ENCODE data around the gene CCDC137. TPM values are rescaled to one million over a fixed set of nuclear protein-coding genes. Genes with fewer than 3 reads are reported as not detected.
"Not testable (repeated sequence)": the region's sequence is repeated elsewhere in the genome, so short reads cannot be mapped to it uniquely, and the experiment has no call there.

Gene CCDC137
- total RNA-seq, 4 donors from 2014 or later, result 13.9 to 27.2 (median 17.0) TPM

DNA sequence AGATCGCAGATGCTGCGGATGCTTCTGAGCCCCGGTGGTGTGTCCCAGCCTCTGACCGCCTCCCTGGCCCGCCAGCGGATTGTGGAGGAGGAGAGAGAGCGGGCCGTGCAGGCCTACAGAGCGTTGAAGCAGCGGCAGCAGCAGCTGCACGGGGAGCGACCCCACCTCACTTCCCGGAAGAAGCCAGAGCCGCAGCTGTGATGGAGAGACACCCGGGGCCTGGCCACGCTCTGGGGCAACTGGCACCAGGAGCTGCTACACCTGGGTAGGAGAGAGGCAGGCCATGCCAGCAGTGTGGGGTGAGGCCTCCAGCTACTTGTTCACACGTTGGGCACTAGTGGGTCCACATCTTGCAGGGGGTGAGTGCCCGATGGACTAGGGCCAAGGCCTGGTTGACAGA is 6.0 kb downstream of the CCDC137 start:
- no peaks in the 10 kb centered on the region for H3K9me3 ChIP-seq
- no peak overlapping the region for H3K27ac ChIP-seq
- no peak for DNase-seq
- TF ChIP-seq CTCF (IDR thresholded peaks at IDR 0.05) (no peak), POLR2A (IDR thresholded peaks at IDR 0.05) (no peak)
- H3K4me1 ChIP-seq, result peaks cover 0 to 8% (median 0%) of the 10 kb centered on the region in 4 donors
- H3K27me3 ChIP-seq, result no peaks in the 10 kb centered on the region
- no peak overlapping the region for H3K4me3 ChIP-seq
- H3K36me3 ChIP-seq, result peaks cover 0 to 52% (median 0%) of the 10 kb centered on the region in 3 donors

DNA sequence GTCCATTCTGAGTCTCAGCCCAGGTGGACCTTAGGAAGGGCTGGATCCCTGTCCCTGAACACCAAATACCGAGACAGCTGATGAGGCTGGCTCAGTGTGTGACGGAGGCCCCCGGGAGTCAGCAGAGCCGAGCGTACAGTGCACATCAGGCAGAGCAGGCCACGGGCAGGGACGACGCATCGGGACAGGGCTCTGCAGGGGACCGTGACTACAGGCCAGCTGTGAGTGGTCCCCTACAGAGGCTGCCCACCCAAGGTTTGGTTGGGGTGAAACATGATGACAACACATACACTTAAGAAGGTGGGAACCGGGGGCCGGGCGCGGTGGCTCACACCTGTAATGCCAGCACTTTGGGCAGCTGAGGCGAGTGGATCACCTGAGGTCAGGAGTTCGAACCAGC is 6.4 kb downstream of the CCDC137 start:
- Histone ChIP-seq H3K9me3 (no peaks in the 10 kb centered on the region), H3K27ac (no peak overlapping the region), H3K4me3 (no peak overlapping the region), H3K27me3 (no peaks in the 10 kb centered on the region), H3K36me3 (peaks cover 0 to 52% (median 0%) of the 10 kb centered on the region in 3 donors), H3K4me1 (peaks cover 0 to 3% (median 0%) of the 10 kb centered on the region in 4 donors)
- DNase-seq, result no peak
- TF ChIP-seq POLR2A (IDR thresholded peaks at IDR 0.05) (no peak), CTCF (IDR thresholded peaks at IDR 0.05) (no peak)

DNA sequence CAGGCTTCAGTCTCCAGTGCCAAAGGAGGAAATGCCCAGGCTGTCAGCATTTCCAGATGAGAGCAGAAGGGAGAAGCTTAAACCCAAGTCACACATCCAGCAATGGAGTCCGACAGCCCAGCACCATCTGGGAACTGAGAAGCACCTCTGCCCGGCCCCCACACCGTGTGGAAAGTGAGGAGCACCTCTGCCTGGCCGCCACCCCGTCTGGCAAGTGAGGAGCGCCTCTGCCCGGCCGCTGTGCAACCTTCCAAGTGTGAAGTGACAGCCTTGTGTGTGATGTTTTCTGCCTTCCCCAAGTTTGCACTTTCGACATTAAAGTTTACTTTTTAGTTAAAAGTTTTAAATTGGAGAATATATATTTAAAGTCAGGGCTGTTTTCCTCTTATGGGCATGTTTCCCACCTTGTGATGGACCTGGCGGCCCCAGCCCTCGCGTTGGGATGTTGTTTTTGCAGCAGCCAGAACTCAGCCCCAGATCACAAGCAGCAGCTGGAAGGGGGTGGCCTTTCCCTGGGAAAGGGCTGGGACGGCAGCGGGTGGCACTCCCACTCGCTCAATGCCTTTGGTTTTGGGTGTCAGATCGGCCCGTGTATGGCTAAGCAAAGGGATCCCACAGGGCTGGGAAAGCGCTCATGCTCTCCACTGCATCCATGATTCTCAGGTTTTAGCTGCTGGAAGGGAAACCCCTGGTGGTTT is 7.2 kb downstream of the CCDC137 start:
- no peak overlapping the region for H3K27ac ChIP-seq
- TF ChIP-seq POLR2A (IDR thresholded peaks at IDR 0.05) (no peak), CTCF (IDR thresholded peaks at IDR 0.05) (no peak)
- no peak for DNase-seq
- H3K9me3 ChIP-seq, result no peaks in the 10 kb centered on the region
- peaks cover 0 to 52% (median 0%) of the 10 kb centered on the region in 3 donors for H3K36me3 ChIP-seq
- no peaks in the 10 kb centered on the region for H3K27me3 ChIP-seq
- H3K4me1 ChIP-seq, result no peaks in the 10 kb centered on the region
- H3K4me3 ChIP-seq, result no peak overlapping the region

DNA sequence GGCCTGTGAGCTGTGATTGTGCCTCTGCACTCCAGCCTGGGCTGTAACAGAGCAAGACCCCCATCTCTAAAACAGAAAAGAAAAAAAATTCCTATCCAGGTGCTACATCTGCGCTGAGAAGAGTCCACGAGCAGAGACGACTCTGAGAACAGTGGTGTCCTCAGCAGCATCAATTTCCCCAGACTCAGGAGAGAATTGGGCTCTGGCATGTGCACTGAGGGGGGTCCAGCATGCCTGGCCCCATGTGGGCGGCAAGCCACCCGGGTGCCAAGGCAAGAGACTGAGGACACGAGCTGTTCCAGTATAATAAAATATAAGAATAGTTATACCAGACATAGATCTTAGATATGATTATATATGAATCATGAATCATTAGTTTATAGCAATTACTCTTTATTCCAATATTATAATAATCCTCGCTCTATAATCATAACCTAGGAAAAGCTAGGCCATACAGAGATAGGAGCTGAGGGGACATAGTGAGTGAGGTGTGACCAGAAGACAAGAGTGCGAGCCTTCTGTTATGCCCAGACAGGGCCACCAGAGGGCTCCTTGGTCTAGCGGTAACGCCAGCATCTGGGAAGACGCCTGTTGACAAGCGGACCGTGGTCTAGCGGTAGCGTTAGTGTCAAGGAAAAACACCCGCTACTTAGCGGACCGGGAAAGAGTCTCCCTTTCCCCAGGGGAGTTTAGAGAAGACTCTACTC is 9.1 kb downstream of the CCDC137 start:
- peak; percentile 24 to 73 (median 64) for TF ChIP-seq CTCF (IDR thresholded peaks at IDR 0.05)
- not testable (repeated sequence) for H3K27me3 ChIP-seq, H3K4me3 ChIP-seq, H3K9me3 ChIP-seq, H3K4me1 ChIP-seq, H3K27ac ChIP-seq, DNase-seq
- H3K36me3 ChIP-seq, result peaks cover 0 to 36% (median 0%) of the 10 kb centered on the region in 3 donors

- no peak overlapping the region for H3K4me3 ChIP-seq
- peaks cover 0 to under 1% (median 0%) of the 10 kb centered on the region in 4 donors for H3K4me1 ChIP-seq
- H3K27me3 ChIP-seq, result no peaks in the 10 kb centered on the region
- no peak for DNase-seq
- H3K36me3 ChIP-seq, result peaks cover 0 to 29% (median 0%) of the 10 kb centered on the region in 3 donors
- H3K27ac ChIP-seq, result no peak overlapping the region
- TF ChIP-seq POLR2A (IDR thresholded peaks at IDR 0.05) (no peak), CTCF (IDR thresholded peaks at IDR 0.05) (no peak)
- H3K9me3 ChIP-seq, result no peaks in the 10 kb centered on the region
These were observed 10.4 kb downstream of the CCDC137 start for GRCh38 chr17:81676906-81677305.
